ENCODE data around the gene VPS16. TPM values are rescaled to one million over a fixed set of nuclear protein-coding genes. Genes with fewer than 3 reads are reported as not detected.

VPS16 gene
- total RNA-seq, 1 donor from 2014 or later, result 51.1 TPM

- Mint-ChIP-seq H3K9me3 (ENCODE audit: unreplicated experiment) (peaks cover 3% of the 10 kb centered on the region), H3K27me3 (ENCODE audit: unreplicated experiment) (no peaks in the 10 kb centered on the region), H3K27ac (ENCODE audit: unreplicated experiment) (no peak overlapping the region), H3K4me1 (ENCODE audit: unreplicated experiment) (peaks cover 6% of the 10 kb centered on the region), H3K36me3 (ENCODE audit: unreplicated experiment) (peaks cover 13% of the 10 kb centered on the region), H3K4me3 (ENCODE audit: unreplicated experiment) (no peak overlapping the region)
- DNase-seq (ENCODE audit: extremely low spot score, unreplicated experiment), result no peak
- no peak for TF ChIP-seq CTCF (IDR thresholded peaks at IDR 0.05)
Observed at GRCh38 chr20:2899243-2899642, 58.7 kb downstream of the VPS16 start.

GRCh38 chr20:2900845-2901592 lies 60.5 kb downstream of the VPS16 start:
- no peak for DNase-seq (ENCODE audit: extremely low spot score, unreplicated experiment)
- H3K36me3 Mint-ChIP-seq (ENCODE audit: unreplicated experiment), result peaks cover 8% of the 10 kb centered on the region
- TF ChIP-seq CTCF (IDR thresholded peaks at IDR 0.05), result no peak
- peaks cover 3% of the 10 kb centered on the region for H3K9me3 Mint-ChIP-seq (ENCODE audit: unreplicated experiment)
- H3K27ac Mint-ChIP-seq (ENCODE audit: unreplicated experiment), result peak overlapping the region; percentile 7
- H3K4me3 Mint-ChIP-seq (ENCODE audit: unreplicated experiment), result no peak overlapping the region
- H3K27me3 Mint-ChIP-seq (ENCODE audit: unreplicated experiment), result no peaks in the 10 kb centered on the region
- H3K4me1 Mint-ChIP-seq (ENCODE audit: unreplicated experiment), result peaks cover 5% of the 10 kb centered on the region

- H3K27me3 Mint-ChIP-seq (ENCODE audit: unreplicated experiment), result no peaks in the 10 kb centered on the region
- peaks cover 4% of the 10 kb centered on the region for H3K4me1 Mint-ChIP-seq (ENCODE audit: unreplicated experiment)
- no peak overlapping the region for H3K4me3 Mint-ChIP-seq (ENCODE audit: unreplicated experiment)
- H3K36me3 Mint-ChIP-seq (ENCODE audit: unreplicated experiment), result peaks cover 2% of the 10 kb centered on the region
- H3K27ac Mint-ChIP-seq (ENCODE audit: unreplicated experiment), result no peak overlapping the region
- DNase-seq (ENCODE audit: extremely low spot score, unreplicated experiment), result no peak
- no peak for TF ChIP-seq CTCF (IDR thresholded peaks at IDR 0.05)
- no peaks in the 10 kb centered on the region for H3K9me3 Mint-ChIP-seq (ENCODE audit: unreplicated experiment)
Observed at GRCh38 chr20:2902291-2902690, 61.7 kb downstream of the VPS16 start.

GRCh38 chr20:2902818-2903217 lies 62.3 kb downstream of the VPS16 start:
- Mint-ChIP-seq H3K4me1 (ENCODE audit: unreplicated experiment) (peaks cover 5% of the 10 kb centered on the region), H3K9me3 (ENCODE audit: unreplicated experiment) (no peaks in the 10 kb centered on the region), H3K36me3 (ENCODE audit: unreplicated experiment) (peaks cover 2% of the 10 kb centered on the region), H3K27ac (ENCODE audit: unreplicated experiment) (no peak overlapping the region), H3K27me3 (ENCODE audit: unreplicated experiment) (no peaks in the 10 kb centered on the region), H3K4me3 (ENCODE audit: unreplicated experiment) (no peak overlapping the region)
- no peak for DNase-seq (ENCODE audit: extremely low spot score, unreplicated experiment)
- TF ChIP-seq CTCF (IDR thresholded peaks at IDR 0.05), result no peak

GRCh38 chr20:2903686-2904085 lies 63.1 kb downstream of the VPS16 start:
- Mint-ChIP-seq H3K9me3 (ENCODE audit: unreplicated experiment) (no peaks in the 10 kb centered on the region), H3K4me3 (ENCODE audit: unreplicated experiment) (no peak overlapping the region), H3K36me3 (ENCODE audit: unreplicated experiment) (peaks cover 2% of the 10 kb centered on the region), H3K27ac (ENCODE audit: unreplicated experiment) (no peak overlapping the region), H3K27me3 (ENCODE audit: unreplicated experiment) (no peaks in the 10 kb centered on the region), H3K4me1 (ENCODE audit: unreplicated experiment) (peaks cover 5% of the 10 kb centered on the region)
- no peak for DNase-seq (ENCODE audit: extremely low spot score, unreplicated experiment)
- no peak for TF ChIP-seq CTCF (IDR thresholded peaks at IDR 0.05)
